ENCODE measurements around the gene CXCL13. TPM values are rescaled to one million over a fixed set of nuclear protein-coding genes. Genes with fewer than 3 reads are reported as not detected.
"Not testable (repeated sequence)": the region's sequence is repeated elsewhere in the genome, so short reads cannot be mapped to it uniquely, and the experiment has no call there.

CXCL13 gene
- total RNA-seq, 1 donor from 2014 or later: 0.34 TPM

GRCh38 chr4:77613267-77613666 lies 7.6 kb downstream of the CXCL13 start:
- no peak for DNase-seq

GRCh38 chr4:77615153-77615552 lies 9.5 kb downstream of the CXCL13 start:
- DNase-seq: no peak

GRCh38 chr4:77617203-77617602 lies 11.6 kb downstream of the CXCL13 start:
- DNase-seq: no peak

GRCh38 chr4:77618383-77619241 lies 13.0 kb downstream of the CXCL13 start:
- DNase-seq: peak; percentile 82

GRCh38 chr4:77619408-77619807 lies 13.8 kb downstream of the CXCL13 start:
- DNase-seq: no peak

GRCh38 chr4:77621254-77621653 lies 15.6 kb downstream of the CXCL13 start:
- no peak for DNase-seq

DNA sequence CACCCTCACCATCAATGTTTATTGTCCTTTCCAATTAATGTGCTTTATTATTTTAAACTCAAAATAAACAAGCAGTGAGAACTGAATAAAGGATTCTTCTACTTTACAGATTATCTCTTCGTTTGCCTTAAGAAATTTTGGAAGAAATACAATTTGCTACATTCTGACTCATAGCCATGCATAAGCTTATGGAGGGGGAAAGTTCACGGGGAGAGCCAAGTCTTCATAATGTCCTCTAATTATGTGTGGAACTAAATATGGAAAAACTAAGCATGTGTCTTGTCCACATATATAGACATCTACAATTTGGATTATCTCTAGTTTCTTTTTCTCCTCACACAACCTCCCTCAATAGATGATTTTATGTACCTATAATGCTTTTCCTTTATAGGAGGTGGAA lies 17.5 kb downstream of the CXCL13 start:
- DNase-seq: no peak

DNA sequence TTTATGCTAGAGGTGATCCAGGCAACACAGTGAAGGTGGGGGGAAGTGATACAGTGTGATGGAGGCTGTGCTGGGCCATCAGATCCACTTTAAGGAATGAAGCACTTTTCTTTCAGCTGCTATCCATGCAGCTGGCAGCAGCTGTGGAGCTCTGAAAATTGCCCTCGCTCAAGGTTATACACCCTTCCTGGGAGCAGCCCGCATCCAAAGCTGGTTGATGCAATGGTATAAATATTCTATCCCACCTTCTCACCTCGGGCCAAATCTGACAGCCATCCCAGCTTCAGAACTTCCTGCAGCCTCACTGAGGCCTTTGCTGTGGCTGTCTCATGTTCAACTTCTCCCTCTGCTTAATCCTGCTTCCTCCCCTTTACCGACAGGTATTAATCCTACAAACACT lies 18.6 kb downstream of the CXCL13 start:
- no peak for DNase-seq

- DNase-seq: no peak
These were observed 19.9 kb downstream of the CXCL13 start for GRCh38 chr4:77625485-77625884.

- no peak for DNase-seq
These were observed 24.3 kb downstream of the CXCL13 start for GRCh38 chr4:77629885-77630284.

DNA sequence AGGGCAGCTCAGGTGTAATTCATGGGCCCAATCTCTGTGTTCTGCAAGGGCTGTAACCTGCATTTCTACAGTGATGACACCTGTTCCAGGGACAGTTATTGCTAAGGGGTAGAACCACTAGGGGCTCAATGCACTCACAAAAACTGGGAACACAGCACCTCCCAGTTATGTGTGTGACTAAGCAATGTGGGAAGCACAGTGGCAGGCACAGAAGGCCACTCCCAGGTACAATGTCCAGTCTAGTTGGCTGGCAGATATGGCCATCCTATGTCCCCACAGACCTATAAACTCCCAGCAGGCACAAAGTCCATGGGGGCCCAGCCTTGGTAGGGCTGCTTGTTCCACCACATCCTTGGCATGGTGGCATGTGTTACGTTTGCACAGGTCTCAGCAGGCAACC lies 25.7 kb downstream of the CXCL13 start:
- DNase-seq: no peak

DNA sequence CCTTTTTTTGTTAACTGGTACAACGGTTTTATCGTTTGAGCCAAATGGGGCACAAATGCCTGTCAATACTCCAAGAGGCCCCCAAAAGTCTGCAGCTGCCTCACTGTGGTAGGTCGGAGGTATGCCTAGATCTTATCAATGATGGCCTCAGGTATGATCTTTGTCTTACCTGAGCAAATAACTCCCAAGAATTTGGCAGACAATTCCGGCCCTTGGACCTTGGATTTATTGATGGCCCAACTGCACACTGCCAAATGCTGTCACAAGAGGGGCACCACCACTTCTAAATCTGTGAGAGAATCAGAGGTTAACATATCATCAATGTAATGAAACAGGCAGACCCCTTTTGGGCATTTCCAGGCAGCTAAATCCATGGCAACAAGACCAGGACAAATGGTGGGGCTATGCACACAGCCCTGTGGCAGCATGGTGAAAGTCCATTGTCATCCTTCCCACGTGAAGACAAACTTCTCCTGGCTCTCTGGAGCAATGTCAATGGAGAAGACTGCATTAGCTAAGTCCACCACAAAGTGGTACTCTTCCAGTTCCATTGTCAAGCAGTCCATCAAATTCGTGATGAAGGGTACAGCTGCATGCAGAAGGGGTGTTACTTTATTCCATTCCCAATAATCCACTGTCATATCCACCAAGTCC lies 28.6 kb downstream of the CXCL13 start:
- no peak for DNase-seq

DNA sequence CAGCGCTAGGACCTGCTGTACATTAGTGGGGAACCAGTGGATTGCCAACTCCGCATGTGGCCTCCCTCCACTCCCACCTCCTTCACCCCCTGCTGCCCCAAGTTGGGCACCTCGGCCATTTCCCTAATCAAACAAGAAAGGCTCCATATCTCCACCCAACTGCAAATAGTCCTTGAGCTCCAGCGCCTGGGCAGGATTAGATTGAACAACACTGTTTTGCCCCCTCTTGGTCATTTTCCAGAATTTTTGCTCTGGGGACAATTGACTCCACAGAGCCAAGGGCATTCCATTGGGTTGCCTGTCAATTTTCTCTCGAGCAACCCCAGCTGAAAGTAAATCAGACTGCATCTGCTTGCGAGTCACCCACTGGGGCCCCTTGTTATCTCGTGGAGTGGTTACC lies 29.6 kb downstream of the CXCL13 start:
- DNase-seq: no peak

GRCh38 chr4:77635876-77636275 lies 30.3 kb downstream of the CXCL13 start:
- no peak for DNase-seq

DNA sequence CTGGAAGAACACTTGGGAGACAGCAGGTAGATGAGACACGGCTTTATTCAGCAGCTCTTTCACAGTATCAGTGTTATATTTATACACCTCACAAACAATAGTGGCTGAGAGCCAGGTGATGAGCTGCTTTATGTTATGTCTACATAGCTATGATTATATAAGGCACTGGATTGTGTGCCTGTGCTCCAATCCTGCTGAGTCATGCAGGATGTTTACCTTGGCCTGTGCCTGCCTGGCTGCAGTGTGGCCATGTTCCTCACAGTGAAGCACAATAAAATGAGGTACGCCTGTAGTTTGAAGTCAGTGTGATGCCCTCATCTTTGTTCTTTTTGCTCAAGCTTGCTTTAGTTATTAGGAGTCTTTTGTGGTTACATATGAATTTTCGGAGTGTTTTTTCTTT lies 31.3 kb downstream of the CXCL13 start:
- peak; percentile 95 for DNase-seq

DNA sequence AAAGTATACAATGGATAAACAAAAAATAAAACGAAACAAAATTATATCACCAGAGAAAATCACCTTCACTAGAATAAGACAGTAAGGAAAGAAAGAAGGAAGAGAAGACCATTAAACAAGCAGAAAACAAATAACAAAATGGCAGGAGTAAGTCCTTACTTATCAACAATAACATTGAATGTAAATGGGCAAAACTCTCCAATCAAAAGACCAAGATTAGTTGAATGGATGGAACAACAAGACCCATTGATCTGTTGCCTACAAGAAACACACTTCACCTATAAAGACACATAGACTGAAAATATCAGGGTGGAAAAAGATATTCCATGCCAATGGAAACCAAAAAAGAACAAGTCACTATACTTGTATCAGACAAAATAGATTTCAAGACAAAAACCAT lies 38.4 kb downstream of the CXCL13 start:
- DNase-seq: not testable (repeated sequence)

GRCh38 chr4:77650787-77651186 lies 45.2 kb downstream of the CXCL13 start:
- DNase-seq: no peak

DNA sequence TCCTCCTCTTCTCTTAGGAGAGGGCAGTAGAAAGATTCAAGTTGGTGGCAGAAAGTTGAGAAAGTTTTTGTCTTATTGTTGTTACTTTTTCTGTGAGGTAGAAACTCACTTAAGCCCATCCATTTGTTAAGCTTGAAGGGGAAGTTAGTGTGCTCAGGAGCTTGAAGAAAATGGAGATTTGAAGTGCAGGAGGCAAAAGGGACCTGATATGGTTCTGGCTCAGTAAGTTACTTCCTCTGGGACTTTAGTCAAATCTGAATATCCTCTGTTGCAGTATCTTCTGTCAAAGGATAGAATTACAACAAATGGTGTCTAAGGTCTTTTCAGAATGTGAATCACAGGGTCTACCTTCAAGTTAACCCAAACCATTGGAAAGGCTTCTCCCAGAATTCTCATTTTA lies 46.2 kb downstream of the CXCL13 start:
- DNase-seq: no peak

DNA sequence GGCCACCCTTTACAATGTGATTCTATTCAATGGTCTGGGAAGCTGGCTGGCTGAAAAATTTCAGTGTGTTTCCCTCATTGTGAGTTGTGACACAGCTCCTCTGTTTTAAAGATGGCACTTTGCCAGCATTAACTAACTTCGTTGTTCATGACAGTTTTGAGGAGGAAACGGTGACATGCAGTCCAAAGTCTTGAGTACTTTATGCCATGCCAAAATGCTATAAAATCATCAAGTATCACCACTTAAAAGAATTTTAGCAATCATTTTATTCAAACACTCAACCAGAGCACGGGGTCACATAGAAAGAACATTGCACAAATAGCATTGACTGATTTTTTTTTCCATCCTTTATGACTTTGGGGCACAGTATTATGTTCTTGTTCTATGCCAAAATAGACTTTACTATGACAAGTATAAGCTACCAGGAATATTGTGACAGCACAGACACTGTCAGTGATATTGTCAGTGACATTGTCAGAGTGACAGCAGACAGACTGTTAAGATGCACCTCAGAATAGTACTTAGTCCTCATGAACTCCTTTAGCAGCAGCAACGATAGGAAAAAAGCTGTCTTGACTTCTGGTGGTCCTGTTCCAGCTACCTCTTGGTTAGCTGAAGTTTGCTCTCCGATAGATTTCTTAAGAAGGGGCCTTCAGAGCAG lies 46.7 kb downstream of the CXCL13 start:
- DNase-seq: peak; percentile 33

DNA sequence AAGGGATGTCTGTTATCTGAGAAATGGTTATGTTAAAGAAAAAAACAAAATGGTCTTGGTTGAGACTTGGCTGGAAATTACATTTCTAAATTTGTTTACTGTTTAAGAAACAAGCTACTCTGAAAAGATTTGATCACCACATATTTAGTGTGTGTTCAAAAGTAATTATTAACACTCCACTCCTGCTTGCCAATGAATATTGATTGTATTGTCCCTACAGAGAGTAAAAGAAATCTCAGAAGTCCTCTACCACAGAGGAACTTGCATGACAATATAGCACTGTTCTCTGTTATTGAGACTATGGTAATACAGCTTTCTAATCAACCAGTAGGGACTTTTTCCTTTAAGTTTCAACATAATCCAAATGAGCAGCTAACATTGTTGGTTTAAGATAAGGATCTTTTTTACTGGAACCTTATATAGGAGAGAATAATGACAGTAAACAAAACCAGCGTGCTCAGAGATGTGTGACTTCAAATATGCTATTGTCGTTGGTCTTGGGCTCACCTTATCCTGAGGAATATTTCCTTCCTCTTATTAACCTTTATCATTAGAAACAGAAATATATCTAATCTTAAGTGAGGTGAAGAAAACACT lies 47.6 kb downstream of the CXCL13 start:
- DNase-seq: no peak

- DNase-seq: not testable (repeated sequence)
These were observed 54.7 kb downstream of the CXCL13 start for GRCh38 chr4:77660318-77660717.
